HG02610 (cell line): Measurements from ENCODE around the gene RAD18.

Experiments used
- ATAC-seq: cut with Tn5 transposase; IDR thresholded peaks from one replicate; pipeline ENCODE4 v1.9.1; 2021; ENCODE audit warnings: mild to moderate bottlenecking, moderate library complexity; ENCODE audit not compliant: unreplicated experiment

The RAD18 gene

GRCh38 chr3:8963137-8963853, at the start of gene RAD18:
Gene RAD18, minus strand, starts transcription at chr3:8963472. Its CDS starts 87 bp downstream, at chr3:8963385.
- ATAC-seq, result peak; percentile 86

GRCh38 chr3:9012521-9012920, 49.2 kb upstream of the RAD18 start:
- no peak for ATAC-seq

GRCh38 chr3:9009976-9010545, 46.8 kb upstream of the RAD18 start:
- no peak for ATAC-seq

- no peak for ATAC-seq
Observed at GRCh38 chr3:9008550-9009255, 45.4 kb upstream of the RAD18 start.

GRCh38 chr3:9007928-9008327, 44.7 kb upstream of the RAD18 start:
- no peak for ATAC-seq

- ATAC-seq, result no peak
Observed at GRCh38 chr3:9007213-9007612, 43.9 kb upstream of the RAD18 start.

- no peak for ATAC-seq
Observed at GRCh38 chr3:9000041-9000440, 36.8 kb upstream of the RAD18 start.

GRCh38 chr3:8997151-8997550, 33.9 kb upstream of the RAD18 start:
- no peak for ATAC-seq

- ATAC-seq, result no peak
Observed at GRCh38 chr3:8996681-8997121, 33.4 kb upstream of the RAD18 start.

GRCh38 chr3:8996216-8996615, 32.9 kb upstream of the RAD18 start:
- ATAC-seq, result no peak

- ATAC-seq, result no peak
Observed at GRCh38 chr3:8994226-8994625, 31.0 kb upstream of the RAD18 start.

GRCh38 chr3:8993331-8993730, 30.1 kb upstream of the RAD18 start:
- ATAC-seq, result no peak

- ATAC-seq, result no peak
Observed at GRCh38 chr3:8992854-8993253, 29.6 kb upstream of the RAD18 start.

GRCh38 chr3:8992199-8992598, 28.9 kb upstream of the RAD18 start:
- no peak for ATAC-seq

GRCh38 chr3:8990266-8991215, 27.3 kb upstream of the RAD18 start:
- no peak for ATAC-seq

GRCh38 chr3:8988791-8989558, 25.7 kb upstream of the RAD18 start:
- ATAC-seq, result no peak

GRCh38 chr3:8988384-8988655, 25.0 kb upstream of the RAD18 start:
- ATAC-seq, result no peak

GRCh38 chr3:8987645-8988383, 24.5 kb upstream of the RAD18 start:
- ATAC-seq, result peak; percentile 55

- no peak for ATAC-seq
Observed at GRCh38 chr3:8987226-8987625, 24.0 kb upstream of the RAD18 start.

- no peak for ATAC-seq
Observed at GRCh38 chr3:8986741-8987140, 23.5 kb upstream of the RAD18 start.
